Measurements from ENCODE around the gene KCTD17. TPM values are rescaled to one million over a fixed set of nuclear protein-coding genes. Genes with fewer than 3 reads are reported as not detected.

Gene KCTD17
- total and polyA plus RNA-seq, 4 donors, result 2.0 to 5.2 (median 3.7) TPM

- DNase-seq (ENCODE audit: low spot score), result no peak
- no peaks in the 10 kb centered on the region for H3K4me1 ChIP-seq (ENCODE audit: control insufficient read depth in 4 of 4, insufficient read depth in 4 of 4, low read length in 3 of 4)
- no peaks in the 10 kb centered on the region for H3K9me3 ChIP-seq (ENCODE audit: control insufficient read depth in 4 of 4, low read length in 3 of 4)
- no peak overlapping the region for H3K4me3 ChIP-seq (ENCODE audit: low read depth in 1 of 3, low read length in 3 of 3)
- no peak overlapping the region for H3K27ac ChIP-seq (ENCODE audit: low read depth in 1 of 2, low read length in 2 of 2)
- H3K27me3 ChIP-seq (ENCODE audit: control insufficient read depth in 4 of 4, insufficient read depth in 4 of 4, low read length in 3 of 4), result no peaks in the 10 kb centered on the region
- peaks cover 3 to 70% (median 26%) of the 10 kb centered on the region in 4 donors for H3K36me3 ChIP-seq (ENCODE audit: control insufficient read depth in 4 of 4, insufficient read depth in 3 of 4, low read depth in 1 of 4, low read length in 3 of 4)
- no peak for TF ChIP-seq TAF1 (conservative IDR thresholded peaks at IDR 0.05)
- no peak for TF ChIP-seq FOXA2 (IDR thresholded peaks at IDR 0.05)
- TF ChIP-seq, protein P1, sequence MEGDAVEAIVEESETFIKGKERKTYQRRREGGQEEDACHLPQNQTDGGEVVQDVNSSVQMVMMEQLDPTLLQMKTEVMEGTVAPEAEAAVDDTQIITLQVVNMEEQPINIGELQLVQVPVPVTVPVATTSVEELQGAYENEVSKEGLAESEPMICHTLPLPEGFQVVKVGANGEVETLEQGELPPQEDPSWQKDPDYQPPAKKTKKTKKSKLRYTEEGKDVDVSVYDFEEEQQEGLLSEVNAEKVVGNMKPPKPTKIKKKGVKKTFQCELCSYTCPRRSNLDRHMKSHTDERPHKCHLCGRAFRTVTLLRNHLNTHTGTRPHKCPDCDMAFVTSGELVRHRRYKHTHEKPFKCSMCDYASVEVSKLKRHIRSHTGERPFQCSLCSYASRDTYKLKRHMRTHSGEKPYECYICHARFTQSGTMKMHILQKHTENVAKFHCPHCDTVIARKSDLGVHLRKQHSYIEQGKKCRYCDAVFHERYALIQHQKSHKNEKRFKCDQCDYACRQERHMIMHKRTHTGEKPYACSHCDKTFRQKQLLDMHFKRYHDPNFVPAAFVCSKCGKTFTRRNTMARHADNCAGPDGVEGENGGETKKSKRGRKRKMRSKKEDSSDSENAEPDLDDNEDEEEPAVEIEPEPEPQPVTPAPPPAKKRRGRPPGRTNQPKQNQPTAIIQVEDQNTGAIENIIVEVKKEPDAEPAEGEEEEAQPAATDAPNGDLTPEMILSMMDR (IDR thresholded peaks at IDR 0.05; ENCODE audit: low read depth, low read length, missing input control), result no peak
- TF ChIP-seq JUND (IDR thresholded peaks at IDR 0.05), result no peak
- no peak for TF ChIP-seq EGR1 (IDR thresholded peaks at IDR 0.05; ENCODE audit: low read depth in 2 of 2)
- TF ChIP-seq NR2F2 (IDR thresholded peaks at IDR 0.05), result no peak
- TF ChIP-seq YY1 (IDR thresholded peaks at IDR 0.05), result no peak
- TF ChIP-seq HNF4G (IDR thresholded peaks at IDR 0.05), result no peak
- H3K9ac ChIP-seq (ENCODE audit: low read depth in 1 of 2, low read length in 2 of 2), result no peak overlapping the region
- 88% methylated on average over 9 of the region's 9 CpGs for WGBS
Observed at GRCh38 chr22:37069719-37070118, 18.2 kb downstream of the KCTD17 start.

DNA sequence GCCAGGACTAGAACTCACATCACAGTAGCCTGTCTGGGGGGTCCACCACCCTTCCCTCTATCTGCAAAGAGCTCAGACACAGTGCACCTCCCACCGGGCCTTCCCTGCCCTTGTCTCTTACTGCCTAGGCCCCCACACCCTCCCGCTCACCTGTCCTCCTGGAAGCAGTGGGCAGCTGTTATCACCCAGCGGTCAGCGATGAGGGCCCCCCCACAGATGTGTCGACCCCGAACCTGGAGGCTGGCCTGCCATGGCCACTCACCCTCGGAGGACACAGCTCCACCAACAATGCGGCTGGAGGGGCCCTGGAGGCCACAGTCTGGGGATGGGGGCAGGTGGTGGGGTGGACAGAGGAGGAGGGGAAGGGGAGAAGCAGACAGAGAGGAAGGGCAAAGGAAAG, 18.8 kb downstream of the KCTD17 start:
- TF ChIP-seq RAD21 (IDR thresholded peaks at IDR 0.05) (no peak), GABPA (IDR thresholded peaks at IDR 0.05 in 1 of 2, conservative IDR thresholded peaks at IDR 0.05 in 1 of 2) (no peak), TAF1 (conservative IDR thresholded peaks at IDR 0.05) (no peak), MAX (IDR thresholded peaks at IDR 0.05) (no peak)
- TF ChIP-seq, protein P1 (IDR thresholded peaks at IDR 0.05; ENCODE audit: low read depth, low read length, missing input control), result no peak
- Histone ChIP-seq H3K4me1 (ENCODE audit: control insufficient read depth in 4 of 4, insufficient read depth in 4 of 4, low read length in 3 of 4) (no peaks in the 10 kb centered on the region), H3K27me3 (ENCODE audit: control insufficient read depth in 4 of 4, insufficient read depth in 4 of 4, low read length in 3 of 4) (no peaks in the 10 kb centered on the region), H3K9ac (ENCODE audit: low read depth in 1 of 2, low read length in 2 of 2) (no peak overlapping the region), H3K4me3 (ENCODE audit: low read depth in 1 of 3, low read length in 3 of 3) (no peak overlapping the region), H3K36me3 (ENCODE audit: control insufficient read depth in 4 of 4, insufficient read depth in 3 of 4, low read depth in 1 of 4, low read length in 3 of 4) (peaks cover 3 to 69% (median 26%) of the 10 kb centered on the region in 4 donors), H3K9me3 (ENCODE audit: control insufficient read depth in 4 of 4, low read length in 3 of 4) (no peaks in the 10 kb centered on the region), H3K27ac (ENCODE audit: low read depth in 1 of 2, low read length in 2 of 2) (no peak overlapping the region)
- DNase-seq (ENCODE audit: low spot score), result no peak
- WGBS, result 85% methylated on average over 8 of the region's 8 CpGs

DNA sequence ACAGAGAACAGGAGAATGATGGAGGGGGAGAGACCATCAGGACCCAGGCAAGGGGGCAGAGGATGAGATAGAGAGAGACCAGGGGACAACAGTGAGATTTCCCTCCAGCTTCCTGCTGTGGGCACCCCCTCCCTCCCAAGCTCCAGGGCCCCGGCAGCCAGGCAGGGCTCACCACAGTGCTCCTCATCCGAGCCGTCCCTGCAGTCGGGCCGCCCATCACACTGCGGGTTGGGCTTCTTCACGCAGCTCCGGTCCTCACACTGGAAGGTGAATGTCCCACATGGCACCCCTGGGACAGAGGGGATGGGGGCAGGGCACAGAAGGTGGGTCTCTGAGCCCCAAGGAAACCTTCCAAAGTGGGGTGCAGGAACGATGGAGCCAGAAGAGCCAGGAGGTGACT, 19.2 kb downstream of the KCTD17 start:
- 80% methylated on average over 9 of the region's 9 CpGs for WGBS
- Histone ChIP-seq H3K9me3 (ENCODE audit: control insufficient read depth in 4 of 4, low read length in 3 of 4) (no peaks in the 10 kb centered on the region), H3K9ac (ENCODE audit: low read depth in 1 of 2, low read length in 2 of 2) (no peak overlapping the region), H3K27me3 (ENCODE audit: control insufficient read depth in 4 of 4, insufficient read depth in 4 of 4, low read length in 3 of 4) (no peaks in the 10 kb centered on the region), H3K4me3 (ENCODE audit: low read depth in 1 of 3, low read length in 3 of 3) (no peak overlapping the region), H3K36me3 (ENCODE audit: control insufficient read depth in 4 of 4, insufficient read depth in 3 of 4, low read depth in 1 of 4, low read length in 3 of 4) (peaks cover 3 to 65% (median 26%) of the 10 kb centered on the region in 4 donors), H3K27ac (ENCODE audit: low read depth in 1 of 2, low read length in 2 of 2) (no peak overlapping the region), H3K4me1 (ENCODE audit: control insufficient read depth in 4 of 4, insufficient read depth in 4 of 4, low read length in 3 of 4) (no peaks in the 10 kb centered on the region)
- DNase-seq (ENCODE audit: low spot score), result no peak
- TF ChIP-seq SP1 (IDR thresholded peaks at IDR 0.05), result no peak
- no peak for TF ChIP-seq JUND (IDR thresholded peaks at IDR 0.05)
- TF ChIP-seq, protein P2, sequence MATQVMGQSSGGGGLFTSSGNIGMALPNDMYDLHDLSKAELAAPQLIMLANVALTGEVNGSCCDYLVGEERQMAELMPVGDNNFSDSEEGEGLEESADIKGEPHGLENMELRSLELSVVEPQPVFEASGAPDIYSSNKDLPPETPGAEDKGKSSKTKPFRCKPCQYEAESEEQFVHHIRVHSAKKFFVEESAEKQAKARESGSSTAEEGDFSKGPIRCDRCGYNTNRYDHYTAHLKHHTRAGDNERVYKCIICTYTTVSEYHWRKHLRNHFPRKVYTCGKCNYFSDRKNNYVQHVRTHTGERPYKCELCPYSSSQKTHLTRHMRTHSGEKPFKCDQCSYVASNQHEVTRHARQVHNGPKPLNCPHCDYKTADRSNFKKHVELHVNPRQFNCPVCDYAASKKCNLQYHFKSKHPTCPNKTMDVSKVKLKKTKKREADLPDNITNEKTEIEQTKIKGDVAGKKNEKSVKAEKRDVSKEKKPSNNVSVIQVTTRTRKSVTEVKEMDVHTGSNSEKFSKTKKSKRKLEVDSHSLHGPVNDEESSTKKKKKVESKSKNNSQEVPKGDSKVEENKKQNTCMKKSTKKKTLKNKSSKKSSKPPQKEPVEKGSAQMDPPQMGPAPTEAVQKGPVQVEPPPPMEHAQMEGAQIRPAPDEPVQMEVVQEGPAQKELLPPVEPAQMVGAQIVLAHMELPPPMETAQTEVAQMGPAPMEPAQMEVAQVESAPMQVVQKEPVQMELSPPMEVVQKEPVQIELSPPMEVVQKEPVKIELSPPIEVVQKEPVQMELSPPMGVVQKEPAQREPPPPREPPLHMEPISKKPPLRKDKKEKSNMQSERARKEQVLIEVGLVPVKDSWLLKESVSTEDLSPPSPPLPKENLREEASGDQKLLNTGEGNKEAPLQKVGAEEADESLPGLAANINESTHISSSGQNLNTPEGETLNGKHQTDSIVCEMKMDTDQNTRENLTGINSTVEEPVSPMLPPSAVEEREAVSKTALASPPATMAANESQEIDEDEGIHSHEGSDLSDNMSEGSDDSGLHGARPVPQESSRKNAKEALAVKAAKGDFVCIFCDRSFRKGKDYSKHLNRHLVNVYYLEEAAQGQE (IDR thresholded peaks at IDR 0.05), result no peak
- no peak for TF ChIP-seq NR2F2 (IDR thresholded peaks at IDR 0.05)
- no peak for TF ChIP-seq TAF1 (conservative IDR thresholded peaks at IDR 0.05)
- no peak for TF ChIP-seq RAD21 (IDR thresholded peaks at IDR 0.05)
- TF ChIP-seq EGR1 (IDR thresholded peaks at IDR 0.05; ENCODE audit: low read depth in 2 of 2), result no peak
- no peak for TF ChIP-seq RXRA (IDR thresholded peaks at IDR 0.05)
- no peak for TF ChIP-seq HNF4A (conservative IDR thresholded peaks at IDR 0.05)
- TF ChIP-seq GABPA (IDR thresholded peaks at IDR 0.05 in 1 of 2, conservative IDR thresholded peaks at IDR 0.05 in 1 of 2), result no peak
- no peak for TF ChIP-seq ZBTB33 (IDR thresholded peaks at IDR 0.05)
